Lung (tissue), 12 donors: ENCODE measurements around the gene CDC42BPB. TPM values are rescaled to one million over a fixed set of nuclear protein-coding genes. Genes with fewer than 3 reads are reported as not detected.
A peak's percentile ranks its signal among the peaks of the same experiment; 100 is the strongest.

Source experiments
- ATAC-seq: fragments of 200-7000 bp; cut with Tn5 transposase; one replicate; pipeline ENCODE4 v1.9.1; 2020; ENCODE audit warnings: moderate number of reproducible peaks; ENCODE audit not compliant: insufficient read depth, low FRiP score
- DNase-seq, 3 donors: peaks; one replicate each; pipeline ENCODE4 v3.0.0-alpha.2; 2013 to 2017
- H3K27ac ChIP-seq, 2 donors: one replicate each; pipeline ENCODE4 v1.5.1; 2013; ENCODE audit warnings: mild to moderate bottlenecking in 2 of 2, moderate library complexity in 2 of 2, control low read depth in 1 of 2, inconsistent platforms in 1 of 2, low read depth in 1 of 2, low read length in 1 of 2
- H3K27me3 ChIP-seq, 3 donors: one replicate each; pipeline ENCODE4 v1.5.1; 2013; ENCODE audit warnings: low read length in 2 of 3; ENCODE audit not compliant: control insufficient read depth in 3 of 3, insufficient read depth in 3 of 3
- H3K36me3 ChIP-seq, 4 donors: one replicate each; pipeline ENCODE4 v1.5.1; 2013; ENCODE audit warnings: low read length in 4 of 4, mild to moderate bottlenecking in 1 of 4, moderate library complexity in 1 of 4; ENCODE audit not compliant: control insufficient read depth in 4 of 4, insufficient read depth in 4 of 4
- H3K4me1 ChIP-seq, 5 donors: one replicate each; pipeline ENCODE4 v1.5.1; 2013; ENCODE audit warnings: low read length in 5 of 5, mild to moderate bottlenecking in 2 of 5, moderate library complexity in 1 of 5; ENCODE audit not compliant: control insufficient read depth in 5 of 5, insufficient read depth in 5 of 5
- H3K4me3 ChIP-seq: one replicate; pipeline ENCODE4 v1.5.1; 2013; ENCODE audit warnings: mild to moderate bottlenecking, control low read depth, moderate library complexity
- H3K9ac ChIP-seq, 2 donors: one replicate each; pipeline ENCODE4 v1.5.1; 2013; ENCODE audit warnings: low read length in 2 of 2, control low read depth in 1 of 2; ENCODE audit not compliant: insufficient read depth in 1 of 2
- H3K9me3 ChIP-seq, 4 donors: one replicate each; pipeline ENCODE4 v1.5.1; 2013; ENCODE audit warnings: low read length in 3 of 4, mild to moderate bottlenecking in 1 of 4, moderate library complexity in 1 of 4; ENCODE audit not compliant: control insufficient read depth in 4 of 4, insufficient read depth in 3 of 4
- CTCF ChIP-seq: IDR thresholded peaks from 2 replicates; pipeline ENCODE4 v1.5.1; 2012; ENCODE audit warnings: mild to moderate bottlenecking; ENCODE audit errors: control extremely low read depth, extremely low read depth
- WGBS, 2 donors: extraction: QIAGEN DNeasy Blood & Tissue Kit; methylation state at CpG; one replicate each; pipeline ENCODE4 v1.1.7; 2013; 5-methylcytosine and 5-hydroxymethylcytosine counted together
- polyA plus RNA-seq, 2 donors: library from polyadenylated mRNA; stranded (reverse); fragments of 200-250 nt; gene quantifications; one replicate each; pipeline ENCODE4 v1.2.1, GENCODE V29; 2013
- total RNA-seq, 2 donors: library from RNA; depleted of rRNA in 1 of 2; stranded (reverse); fragments of >200 nt in 1 of 2; gene quantifications; one replicate each; pipeline ENCODE4 v1.2.1, GENCODE V29; 2014 to 2021
- donor health status: control.
- donor health status: control.
- donor health status: Bipolar disorder and iron deficiency.
- donor health status: healthy.
- donor health status: DM: yes; HTN: yes; CAD: no.

CDC42BPB gene
- total and polyA plus RNA-seq, 4 donors, result 39.3 to 97.9 (median 66.6) TPM

GRCh38 chr14:102982852-102983470 lies 74.4 kb downstream of the CDC42BPB start:
- Histone ChIP-seq H3K4me3 (no peak overlapping the region), H3K4me1 (no peaks in the 10 kb centered on the region), H3K9me3 (peaks cover 0 to 7% (median 3%) of the 10 kb centered on the region in 4 donors), H3K36me3 (peaks cover 4 to 48% (median 29%) of the 10 kb centered on the region in 4 donors), H3K27ac (no peak overlapping the region), H3K9ac (no peak overlapping the region), H3K27me3 (no peaks in the 10 kb centered on the region)
- no peak for TF ChIP-seq CTCF
- WGBS, 2 donors, result 88 to 89% methylated on average over 14 to 15 of the region's 15 CpGs
- ATAC-seq (no peak), DNase-seq (peak in 1 of 3 donors; percentile 10)

- no peak for ATAC-seq
- no peak for TF ChIP-seq CTCF
- H3K4me1 ChIP-seq, result no peaks in the 10 kb centered on the region
- 87% methylated on average over 8 of the region's 8 CpGs for WGBS, 2 donors
- H3K36me3 ChIP-seq, result peaks cover 6 to 50% (median 34%) of the 10 kb centered on the region in 4 donors
- no peak overlapping the region for H3K27ac ChIP-seq
- DNase-seq, result no peak
- no peak overlapping the region for H3K4me3 ChIP-seq
- H3K27me3 ChIP-seq, result no peaks in the 10 kb centered on the region
- no peaks in the 10 kb centered on the region for H3K9me3 ChIP-seq
- H3K9ac ChIP-seq, result no peak overlapping the region
Measured at GRCh38 chr14:102980409-102980810, 76.9 kb downstream of the CDC42BPB start.

- WGBS, 2 donors, result 95 to 96% methylated on average over 9 of the region's 9 CpGs
- ATAC-seq, result no peak
- no peaks in the 10 kb centered on the region for H3K9me3 ChIP-seq
Measured at GRCh38 chr14:102979406-102979805, 77.9 kb downstream of the CDC42BPB start.

More at GRCh38 chr14:102979406-102979805, 77.9 kb downstream of the CDC42BPB start:
- DNase-seq, result no peak
- no peak overlapping the region for H3K9ac ChIP-seq
- no peak overlapping the region for H3K27ac ChIP-seq
- H3K27me3 ChIP-seq, result no peaks in the 10 kb centered on the region
- no peak overlapping the region for H3K4me3 ChIP-seq
- no peaks in the 10 kb centered on the region for H3K4me1 ChIP-seq
- peaks cover 8 to 48% (median 31%) of the 10 kb centered on the region in 4 donors for H3K36me3 ChIP-seq
- TF ChIP-seq CTCF, result no peak
